Neuronal stem cell (in vitro differentiated cells): Measurements from ENCODE around the gene SRSF4.

ENCODE experiments used
- DNase-seq: peaks from one replicate; pipeline ENCODE4 v3.0.0-alpha.2; 2013; ENCODE audit warnings: low spot score
- H2AFZ ChIP-seq: one replicate; pipeline ENCODE4 v1.6.1; 2013; ENCODE audit warnings: mild to moderate bottlenecking, low read length, inconsistent platforms
- H2AK5ac ChIP-seq: 2 replicates; pipeline ENCODE4 v1.6.1; 2013; ENCODE audit warnings: low read depth, mild to moderate bottlenecking, inconsistent platforms, low read length, moderate library complexity, mixed read lengths
- H2BK120ac ChIP-seq: 2 replicates; pipeline ENCODE4 v1.6.1; 2013; ENCODE audit warnings: low read depth, mild to moderate bottlenecking, inconsistent platforms, low read length, moderate library complexity, mixed read lengths
- H2BK12ac ChIP-seq: one replicate; pipeline ENCODE4 v1.6.1; 2013; ENCODE audit warnings: low read length, inconsistent platforms
- H2BK15ac ChIP-seq: 2 replicates; pipeline ENCODE4 v1.6.1; 2013; ENCODE audit warnings: mild to moderate bottlenecking, low read length, inconsistent platforms, mixed read lengths
- H2BK5ac ChIP-seq: one replicate; pipeline ENCODE4 v1.6.1; 2013; ENCODE audit warnings: inconsistent platforms, mild to moderate bottlenecking, low read length, moderate library complexity
- H3K14ac ChIP-seq: one replicate; pipeline ENCODE4 v1.6.1; 2013; ENCODE audit warnings: low read length, inconsistent platforms
- H3K18ac ChIP-seq: 2 replicates; pipeline ENCODE4 v1.6.1; 2013; ENCODE audit warnings: low read length, inconsistent platforms
- H3K23ac ChIP-seq: 2 replicates; pipeline ENCODE4 v1.6.1; 2013; ENCODE audit warnings: low read depth, mild to moderate bottlenecking, mixed read lengths, low read length, inconsistent platforms; ENCODE audit not compliant: poor library complexity
- H3K27ac ChIP-seq: replicated peaks from 3 replicates; pipeline ENCODE4 v1.5.1; 2013; ENCODE audit warnings: low read length, inconsistent platforms
- H3K27me3 ChIP-seq, 3 experiments: 2 replicates each; pipeline ENCODE4 v1.6.1; 2013; ENCODE audit warnings: low read length in 3 of 3, mild to moderate bottlenecking in 2 of 3, inconsistent platforms in 1 of 3, low read depth in 1 of 3, mixed read lengths in 1 of 3, moderate library complexity in 1 of 3; ENCODE audit not compliant: control insufficient read depth in 3 of 3, insufficient read depth in 3 of 3
- H3K36me3 ChIP-seq, 2 donors: replicated peaks in 1 of 2; 2 replicates each; pipeline ENCODE4 v1.6.1; 2013; ENCODE audit warnings: low read length in 2 of 2; ENCODE audit not compliant: control insufficient read depth in 2 of 2, insufficient read depth in 2 of 2
- H3K4ac ChIP-seq: 2 replicates; pipeline ENCODE4 v1.6.1; 2013; ENCODE audit warnings: inconsistent platforms, mild to moderate bottlenecking, low read length, moderate library complexity
- H3K4me1 ChIP-seq, 2 donors: 1 replicate in 1 of 2; 2 replicates in 1 of 2; pipeline ENCODE4 v1.6.1; 2013; ENCODE audit warnings: low read length in 2 of 2, low read depth in 1 of 2; ENCODE audit not compliant: control insufficient read depth in 2 of 2, insufficient read depth in 1 of 2
- H3K4me2 ChIP-seq: one replicate; pipeline ENCODE4 v1.6.1; 2013; ENCODE audit warnings: mild to moderate bottlenecking, low read length, inconsistent platforms; ENCODE audit not compliant: insufficient read depth, poor library complexity, severe bottlenecking
- H3K4me3 ChIP-seq, 2 donors: 2 replicates each; pipeline ENCODE4 v1.5.1; 2013; ENCODE audit warnings: low read length in 2 of 2, mild to moderate bottlenecking in 2 of 2, inconsistent platforms in 1 of 2, moderate library complexity in 1 of 2
- H3K79me1 ChIP-seq: one replicate; pipeline ENCODE4 v1.6.1; 2013; ENCODE audit warnings: low read depth, mild to moderate bottlenecking, inconsistent platforms, low read length, moderate library complexity
- H3K9ac ChIP-seq: one replicate; pipeline ENCODE4 v1.6.1; 2013; ENCODE audit warnings: mild to moderate bottlenecking, low read depth, low read length, inconsistent platforms; ENCODE audit not compliant: poor library complexity
- H3K9me3 ChIP-seq, 2 donors: replicated peaks in 1 of 2; 2 replicates each; pipeline versions ENCODE3 to v1.6.1; 2013; ENCODE audit warnings: low read length in 2 of 2, mild to moderate bottlenecking in 2 of 2, inconsistent platforms in 1 of 2, low read depth in 1 of 2, mixed read lengths in 1 of 2, moderate library complexity in 1 of 2; ENCODE audit not compliant: control insufficient read depth in 2 of 2, insufficient read depth in 1 of 2
- H4K8ac ChIP-seq: one replicate; pipeline ENCODE4 v1.6.1; 2013; ENCODE audit warnings: low read depth, mild to moderate bottlenecking, inconsistent platforms, low read length, moderate library complexity
- H4K91ac ChIP-seq: one replicate; pipeline ENCODE4 v1.6.1; 2013; ENCODE audit warnings: low read length, low read depth, mild to moderate bottlenecking, inconsistent platforms; ENCODE audit not compliant: poor library complexity
- WGBS, 2 donors: extraction: QIAGEN DNeasy Blood & Tissue Kit; methylation state at CpG; one replicate each; pipeline ENCODE4 v1.1.7; 2013; ENCODE audit warnings: missing lambda C conversion rate in 2 of 2, mixed read lengths in 1 of 2; ENCODE audit not compliant: insufficient read length in 2 of 2, insufficient replicate concordance in 1 of 2; ENCODE audit errors: extremely low coverage in 2 of 2; 5-methylcytosine and 5-hydroxymethylcytosine counted together

SRSF4 gene

DNA sequence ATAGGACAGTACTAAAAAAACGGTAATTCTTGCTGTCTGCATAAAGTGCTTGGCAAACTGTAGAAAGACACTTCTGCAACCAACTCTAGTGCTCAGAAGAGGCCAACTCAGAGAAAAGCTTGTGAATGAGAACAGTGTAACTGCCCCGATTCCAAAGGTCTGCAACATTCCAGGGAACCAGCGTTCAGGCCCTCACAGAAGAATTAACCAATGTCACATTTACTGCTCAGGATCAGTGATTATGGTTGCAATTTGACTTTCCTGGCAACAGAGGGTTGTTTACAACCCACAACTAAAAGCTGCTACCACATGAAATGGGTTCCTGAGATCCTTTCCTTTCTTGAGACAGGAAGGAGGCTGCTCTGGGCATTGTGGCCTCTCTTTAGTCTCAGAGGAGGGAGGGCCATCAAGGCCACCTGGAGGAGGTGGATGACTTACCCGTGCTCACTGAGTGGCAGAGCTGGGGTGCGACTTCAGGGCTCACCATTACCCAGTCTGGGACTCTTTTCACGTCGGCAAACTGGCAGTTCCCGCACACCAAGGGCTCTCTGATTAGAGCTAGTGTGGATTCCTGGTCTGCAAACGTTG lies 15.3 kb downstream of the SRSF4 start:
- H2BK5ac ChIP-seq = no peak overlapping the region
- no peak overlapping the region for H3K4ac ChIP-seq
- no peaks in the 10 kb centered on the region for H3K79me1 ChIP-seq
- H4K8ac ChIP-seq = no peak overlapping the region
- peaks cover 7 to 25% of the 10 kb centered on the region in 2 donors for H3K4me1 ChIP-seq
- no peak overlapping the region for H2BK12ac ChIP-seq
- H2BK120ac ChIP-seq = no peak overlapping the region
- peaks cover 0 to 1% of the 10 kb centered on the region in 2 donors for H3K9me3 ChIP-seq
- H2AFZ ChIP-seq = no peak overlapping the region
- no peak overlapping the region for H3K23ac ChIP-seq
- H3K27me3 ChIP-seq = no peaks in the 10 kb centered on the region
- no peak for DNase-seq
- H3K9ac ChIP-seq = peak overlapping the region; percentile 45
- H3K4me2 ChIP-seq = no peak overlapping the region
- no peak overlapping the region for H3K18ac ChIP-seq
- no CpG with 5 or more reads among the region's 9 CpGs for WGBS, 2 donors
- no peak overlapping the region for H2AK5ac ChIP-seq
- H3K4me3 ChIP-seq = no peak overlapping the region
- H3K14ac ChIP-seq = no peak overlapping the region
- H2BK15ac ChIP-seq = no peak overlapping the region
- H3K36me3 ChIP-seq = peaks cover 11 to 88% of the 10 kb centered on the region in 2 donors
- H4K91ac ChIP-seq = no peak overlapping the region
- no peak overlapping the region for H3K27ac ChIP-seq

DNA sequence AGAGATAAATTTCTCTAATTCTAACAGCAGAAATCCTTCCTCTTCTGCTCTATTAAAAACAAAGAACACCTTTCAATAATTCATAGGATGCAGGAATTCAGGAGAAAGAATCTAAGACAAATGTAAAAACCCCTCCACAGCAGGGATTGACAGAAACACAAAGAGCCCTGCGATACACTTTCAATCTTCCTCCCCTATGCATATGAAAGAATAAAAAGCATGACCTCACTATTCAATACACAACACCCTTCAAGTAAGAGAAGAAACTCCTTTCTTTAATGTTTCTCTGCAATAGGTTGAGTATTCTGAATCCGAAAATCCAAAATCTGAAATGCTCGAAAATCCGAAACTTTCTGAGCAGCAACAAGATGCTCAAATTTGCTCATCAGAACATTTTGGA lies 17.1 kb downstream of the SRSF4 start:
- Histone ChIP-seq H3K23ac (no peak overlapping the region), H3K4ac (no peak overlapping the region), H3K4me3 (no peak overlapping the region), H3K4me1 (peaks cover 7 to 25% of the 10 kb centered on the region in 2 donors), H3K9ac (no peak overlapping the region), H2BK120ac (no peak overlapping the region), H2BK15ac (no peak overlapping the region), H3K9me3 (peaks cover 0 to 1% of the 10 kb centered on the region in 2 donors), H3K14ac (no peak overlapping the region), H4K91ac (no peak overlapping the region), H2AFZ (no peak overlapping the region), H4K8ac (no peak overlapping the region), H2BK5ac (no peak overlapping the region), H3K79me1 (no peaks in the 10 kb centered on the region), H2BK12ac (no peak overlapping the region), H2AK5ac (no peak overlapping the region), H3K27ac (no peak overlapping the region), H3K36me3 (peaks cover 17 to 88% of the 10 kb centered on the region in 2 donors), H3K27me3 (no peaks in the 10 kb centered on the region), H3K4me2 (no peak overlapping the region), H3K18ac (no peak overlapping the region)
- WGBS, 2 donors = no CpG with 5 or more reads among the region's 4 CpGs
- DNase-seq = no peak

DNA sequence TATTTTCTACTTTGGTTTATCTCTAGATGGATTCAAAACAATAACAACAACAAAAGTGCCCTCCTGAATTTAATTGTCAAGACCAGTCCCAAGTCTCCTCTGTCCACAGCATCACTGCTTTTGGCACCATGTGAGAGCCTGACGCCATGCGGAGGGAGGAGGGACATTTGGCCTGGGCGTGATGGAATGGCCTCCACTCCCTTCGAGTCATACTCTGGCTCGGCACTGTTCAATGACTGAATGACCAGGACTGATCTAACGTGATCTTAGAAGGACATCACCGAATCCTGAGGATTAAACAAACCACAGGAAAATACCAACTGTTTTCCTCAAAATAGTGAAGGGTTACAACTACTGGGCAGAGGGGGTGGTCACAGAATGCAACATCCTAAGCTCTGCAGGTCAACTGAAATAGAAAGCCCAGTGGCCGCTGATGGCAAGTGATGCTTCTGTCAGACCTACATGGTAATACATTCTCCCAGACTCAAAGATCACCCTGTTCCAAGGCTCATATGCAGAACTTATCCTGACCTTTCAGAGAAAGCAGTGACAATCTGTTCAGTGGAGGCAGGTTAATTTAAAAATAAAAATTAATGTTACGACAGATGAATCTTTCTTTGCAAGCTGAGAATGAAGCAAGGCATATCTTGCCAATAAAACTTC lies 19.1 kb downstream of the SRSF4 start:
- no peak overlapping the region for H3K23ac ChIP-seq
- H2BK120ac ChIP-seq = no peak overlapping the region
- no peak overlapping the region for H3K4me2 ChIP-seq
- no peak overlapping the region for H4K91ac ChIP-seq
- peaks cover 7 to 25% of the 10 kb centered on the region in 2 donors for H3K4me1 ChIP-seq
- no peak overlapping the region for H2BK15ac ChIP-seq
- no peak overlapping the region for H3K18ac ChIP-seq
- H2BK12ac ChIP-seq = no peak overlapping the region
- no peaks in the 10 kb centered on the region for H3K79me1 ChIP-seq
- no peak overlapping the region for H2AK5ac ChIP-seq
- no peak overlapping the region for H4K8ac ChIP-seq
- DNase-seq = no peak
- H3K9ac ChIP-seq = no peak overlapping the region
- H3K4me3 ChIP-seq = no peak overlapping the region
- no peak overlapping the region for H3K14ac ChIP-seq
- H3K4ac ChIP-seq = no peak overlapping the region
- peaks cover 0 to 1% of the 10 kb centered on the region in 2 donors for H3K9me3 ChIP-seq
- no peaks in the 10 kb centered on the region for H3K27me3 ChIP-seq
- no CpG with 5 or more reads among the region's 9 CpGs for WGBS, 2 donors
- no peak overlapping the region for H3K27ac ChIP-seq
- peaks cover 29 to 88% of the 10 kb centered on the region in 2 donors for H3K36me3 ChIP-seq
- no peak overlapping the region for H2AFZ ChIP-seq
- no peak overlapping the region for H2BK5ac ChIP-seq

DNA sequence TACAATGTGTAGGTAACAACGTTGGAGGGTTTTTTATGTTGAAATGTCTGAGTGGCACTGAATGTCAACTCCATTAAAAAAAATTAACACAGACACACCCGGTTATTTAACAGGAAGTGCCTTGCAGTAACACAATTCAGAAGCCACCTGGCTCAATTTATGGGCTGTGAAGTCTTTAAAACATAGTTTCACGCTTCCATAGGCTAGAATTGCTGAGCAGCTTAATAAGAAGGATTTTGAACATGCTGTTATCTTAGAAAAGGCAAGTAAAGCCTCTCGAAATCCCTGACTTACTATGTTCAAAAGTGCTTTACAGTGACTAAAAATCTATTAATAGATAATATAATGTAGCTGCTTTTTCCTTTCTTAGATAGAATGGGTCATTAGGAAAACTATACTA lies 19.7 kb downstream of the SRSF4 start:
- no peak for DNase-seq
- peaks cover 29 to 88% of the 10 kb centered on the region in 2 donors for H3K36me3 ChIP-seq
- H2BK15ac ChIP-seq = no peak overlapping the region
- no peak overlapping the region for H2BK120ac ChIP-seq
- H3K4me1 ChIP-seq = peaks cover 7 to 25% of the 10 kb centered on the region in 2 donors
- H2AFZ ChIP-seq = no peak overlapping the region
- H3K79me1 ChIP-seq = no peaks in the 10 kb centered on the region
- no peaks in the 10 kb centered on the region for H3K27me3 ChIP-seq
- no peak overlapping the region for H3K27ac ChIP-seq
- no peak overlapping the region for H3K4ac ChIP-seq
- H3K18ac ChIP-seq = no peak overlapping the region
- no peak overlapping the region for H4K8ac ChIP-seq
- H2BK12ac ChIP-seq = no peak overlapping the region
- WGBS, 2 donors = no CpG with 5 or more reads among the region's 4 CpGs
- no peak overlapping the region for H3K14ac ChIP-seq
- H3K9me3 ChIP-seq = peaks cover 0 to 1% of the 10 kb centered on the region in 2 donors
- H2BK5ac ChIP-seq = no peak overlapping the region
- H3K23ac ChIP-seq = no peak overlapping the region
- H3K4me3 ChIP-seq = no peak overlapping the region
- H3K9ac ChIP-seq = no peak overlapping the region
- H4K91ac ChIP-seq = no peak overlapping the region
- no peak overlapping the region for H2AK5ac ChIP-seq
- H3K4me2 ChIP-seq = no peak overlapping the region
